DND-41 (cell line): ENCODE measurements around the gene MEGF6.

Source experiments
- ATAC-seq: fragments of 200-7000 bp; cut with Tn5 transposase; 3 replicates; pipeline ENCODE4 v1.9.1; 2021; ENCODE audit warnings: low read depth; ENCODE audit not compliant: insufficient read depth
- DNase-seq: peaks from one replicate; pipeline ENCODE4 v3.0.0-alpha.2; 2020
- H2AFZ ChIP-seq: 2 replicates; pipeline ENCODE4 v1.6.0; 2012; ENCODE audit warnings: low read depth, low read length
- H3K27ac ChIP-seq: 2 replicates; pipeline ENCODE4 v1.5.1; 2012; ENCODE audit warnings: low read length, inconsistent platforms
- H3K27me3 ChIP-seq: fragments of 200-600 bp; sonication (generic); 2 replicates; pipeline ENCODE4 v1.6.0; 2012; ENCODE audit warnings: low read length, mild to moderate bottlenecking, inconsistent platforms; ENCODE audit not compliant: insufficient read depth, poor library complexity
- H3K36me3 ChIP-seq: 2 replicates; pipeline ENCODE4 v1.5.1; 2012; ENCODE audit warnings: low read length, inconsistent platforms; ENCODE audit not compliant: insufficient read depth
- H3K4me1 ChIP-seq: 2 replicates; pipeline ENCODE4 v1.5.1; 2012; ENCODE audit warnings: mild to moderate bottlenecking, low read length; ENCODE audit not compliant: insufficient read depth
- H3K4me2 ChIP-seq: 2 replicates; pipeline ENCODE4 v1.6.0; 2012; ENCODE audit warnings: mild to moderate bottlenecking, moderate library complexity, low read length, inconsistent platforms; ENCODE audit not compliant: insufficient read depth
- H3K4me3 ChIP-seq, 2 experiments: fragments of 200-600 bp in 1 of 2; shearing (Covaris generic) in 1 of 2; 2 replicates each; pipeline ENCODE4 v1.5.1; 2012 to 2016; ENCODE audit warnings: inconsistent platforms in 2 of 2, low read length in 2 of 2, mild to moderate bottlenecking in 2 of 2, low read depth in 1 of 2, moderate library complexity in 1 of 2
- H3K79me2 ChIP-seq: 2 replicates; pipeline ENCODE4 v1.6.0; 2012; ENCODE audit warnings: low read length, inconsistent platforms; ENCODE audit not compliant: insufficient read depth
- H3K9ac ChIP-seq: 2 replicates; pipeline ENCODE4 v1.6.0; 2012; ENCODE audit warnings: low read depth, mild to moderate bottlenecking, inconsistent platforms, low read length, moderate library complexity
- H3K9me3 ChIP-seq: 2 replicates; pipeline ENCODE4 v1.5.1; 2012; ENCODE audit warnings: low read length, moderate library complexity, mild to moderate bottlenecking, inconsistent platforms; ENCODE audit not compliant: insufficient read depth, severe bottlenecking
- H4K20me1 ChIP-seq: 2 replicates; pipeline ENCODE4 v1.6.0; 2012; ENCODE audit warnings: low read length; ENCODE audit not compliant: insufficient read depth
- CTCF ChIP-seq: IDR thresholded peaks from 2 replicates; pipeline ENCODE4 v1.5.1; 2012; ENCODE audit warnings: borderline replicate concordance, low read length, moderate library complexity, mild to moderate bottlenecking; ENCODE audit not compliant: poor library complexity, severe bottlenecking; ENCODE audit errors: extremely low read depth
- EZH2 ChIP-seq: IDR thresholded peaks from 3 replicates; pipeline ENCODE4 v1.6.1; 2012; ENCODE audit warnings: borderline replicate concordance, low read depth, mild to moderate bottlenecking, moderate library complexity, low read length, inconsistent platforms; ENCODE audit not compliant: severe bottlenecking

Gene MEGF6

DNA sequence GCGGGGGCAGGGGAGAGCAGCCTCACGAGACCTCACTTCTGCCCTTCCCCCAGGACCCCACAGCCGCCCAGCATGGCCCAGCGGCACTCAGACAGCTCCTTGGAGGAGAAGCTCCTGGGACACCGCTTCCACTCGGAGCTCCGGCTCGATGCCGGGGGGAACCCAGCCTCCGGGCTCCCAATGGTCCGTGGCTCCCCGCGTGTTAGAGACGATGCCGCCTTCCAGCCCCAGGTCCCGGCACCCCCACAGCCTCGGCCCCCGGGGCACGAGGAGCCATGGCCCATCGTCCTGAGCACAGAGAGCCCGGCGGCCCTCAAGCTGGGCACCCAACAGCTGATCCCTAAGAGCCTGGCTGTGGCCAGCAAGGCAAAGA lies 148.3 kb downstream of the MEGF6 start:
- Histone ChIP-seq H4K20me1 (peaks cover 2% of the 10 kb centered on the region), H3K9me3 (no peaks in the 10 kb centered on the region), H3K79me2 (no peaks in the 10 kb centered on the region), H3K4me3 (no peak overlapping the region), H3K9ac (no peak overlapping the region), H3K4me2 (no peak overlapping the region), H3K4me1 (no peaks in the 10 kb centered on the region), H3K36me3 (no peaks in the 10 kb centered on the region), H3K27ac (no peak overlapping the region), H2AFZ (no peak overlapping the region), H3K27me3 (peaks cover 6% of the 10 kb centered on the region)
- DNase-seq: no peak
- TF ChIP-seq CTCF: no peak
- ATAC-seq: no peak

DNA sequence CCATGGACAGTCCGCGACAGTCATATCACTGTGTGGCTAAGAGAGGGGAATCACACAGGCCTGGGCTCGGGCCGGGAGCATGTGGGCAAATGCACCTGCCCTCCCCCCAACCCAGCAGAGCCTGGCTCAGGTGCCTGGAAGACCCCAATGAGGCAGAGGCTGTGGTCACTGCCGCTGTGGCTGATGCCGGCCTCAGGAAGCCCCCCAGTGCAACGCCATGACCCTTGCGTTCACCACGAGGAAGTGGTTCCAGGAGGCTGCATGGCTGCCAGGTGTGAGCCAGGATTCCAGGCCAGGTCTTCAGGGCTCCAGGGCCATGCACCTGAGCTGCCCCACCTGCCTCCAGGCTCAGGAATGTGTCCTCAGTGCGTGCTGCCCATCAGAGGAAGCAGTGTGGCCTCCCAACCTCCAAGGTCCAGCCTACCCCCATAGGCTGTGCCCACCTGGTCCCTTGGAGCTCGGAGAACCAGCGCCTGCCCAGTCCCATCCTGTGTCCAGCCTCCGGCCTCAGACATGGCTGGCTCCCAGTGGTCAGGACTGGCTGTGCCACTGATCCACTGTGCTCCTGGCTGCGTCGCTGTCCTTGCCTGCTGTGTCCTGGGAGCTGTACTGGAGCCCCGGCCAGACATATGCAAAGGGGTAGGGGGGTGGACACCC lies 148.8 kb downstream of the MEGF6 start:
- H3K4me1 ChIP-seq: no peaks in the 10 kb centered on the region
- H3K27ac ChIP-seq: no peak overlapping the region
- no peak overlapping the region for H2AFZ ChIP-seq
- no peak for DNase-seq
- H3K4me2 ChIP-seq: no peak overlapping the region
- no peaks in the 10 kb centered on the region for H3K9me3 ChIP-seq
- H3K4me3 ChIP-seq: no peak overlapping the region
- H3K36me3 ChIP-seq: no peaks in the 10 kb centered on the region
- TF ChIP-seq EZH2 (no peak), CTCF (no peak)
- peaks cover 4% of the 10 kb centered on the region for H4K20me1 ChIP-seq
- ATAC-seq: no peak
- H3K79me2 ChIP-seq: no peaks in the 10 kb centered on the region
- H3K27me3 ChIP-seq: peaks cover 6% of the 10 kb centered on the region
- H3K9ac ChIP-seq: no peak overlapping the region

GRCh38 chr1:3461934-3462275 lies 149.4 kb downstream of the MEGF6 start:
- DNase-seq: no peak
- H3K9me3 ChIP-seq: no peaks in the 10 kb centered on the region
- no peak overlapping the region for H2AFZ ChIP-seq
- H3K4me2 ChIP-seq: no peak overlapping the region
- H4K20me1 ChIP-seq: peaks cover 4% of the 10 kb centered on the region
- peaks cover 6% of the 10 kb centered on the region for H3K27me3 ChIP-seq
- ATAC-seq: no peak
- no peak for TF ChIP-seq EZH2
- no peak for TF ChIP-seq CTCF
- H3K4me1 ChIP-seq: no peaks in the 10 kb centered on the region
- no peak overlapping the region for H3K27ac ChIP-seq
- no peaks in the 10 kb centered on the region for H3K36me3 ChIP-seq
- no peaks in the 10 kb centered on the region for H3K79me2 ChIP-seq
- no peak overlapping the region for H3K9ac ChIP-seq
- no peak overlapping the region for H3K4me3 ChIP-seq
